DND-41 (cell line): Measurements from ENCODE around the gene SLC26A2.

ENCODE experiments used
- EZH2 ChIP-seq: IDR thresholded peaks from 3 replicates; pipeline ENCODE4 v1.6.1; 2012; ENCODE audit warnings: borderline replicate concordance, low read depth, mild to moderate bottlenecking, moderate library complexity, low read length, inconsistent platforms; ENCODE audit not compliant: severe bottlenecking
- TF ChIP-seq, protein P1 (sequence below): IDR thresholded peaks from 2 replicates; pipeline ENCODE4 v1.5.1; 2012; ENCODE audit warnings: borderline replicate concordance, low read length, moderate library complexity, mild to moderate bottlenecking; ENCODE audit not compliant: poor library complexity, severe bottlenecking; ENCODE audit errors: extremely low read depth

DNA sequence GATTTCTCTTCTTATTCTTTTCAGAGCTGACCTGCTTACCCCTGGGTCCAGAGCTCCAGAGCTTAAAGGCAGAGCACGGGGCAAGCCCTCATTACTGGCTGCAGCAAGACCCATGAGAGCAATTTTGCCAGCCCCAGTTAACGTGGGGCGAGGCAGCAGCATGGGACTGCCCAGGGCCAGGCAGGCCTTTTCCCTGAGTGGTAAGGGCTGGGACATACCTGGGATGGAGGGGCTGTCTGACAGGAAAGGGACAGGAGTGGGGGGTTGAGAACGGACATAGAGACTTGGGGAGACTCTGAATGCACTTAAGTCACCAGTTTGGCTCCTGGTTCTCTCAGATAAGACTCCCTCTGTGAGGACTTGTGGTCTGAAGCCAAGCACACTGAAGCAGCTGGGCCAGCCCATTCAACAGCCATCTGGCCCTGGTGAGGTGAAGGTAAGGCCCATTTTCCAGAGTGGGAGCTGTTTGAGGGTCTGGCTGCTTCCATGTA is 66.2 kb downstream of the SLC26A2 start:
- TF ChIP-seq, protein P1, sequence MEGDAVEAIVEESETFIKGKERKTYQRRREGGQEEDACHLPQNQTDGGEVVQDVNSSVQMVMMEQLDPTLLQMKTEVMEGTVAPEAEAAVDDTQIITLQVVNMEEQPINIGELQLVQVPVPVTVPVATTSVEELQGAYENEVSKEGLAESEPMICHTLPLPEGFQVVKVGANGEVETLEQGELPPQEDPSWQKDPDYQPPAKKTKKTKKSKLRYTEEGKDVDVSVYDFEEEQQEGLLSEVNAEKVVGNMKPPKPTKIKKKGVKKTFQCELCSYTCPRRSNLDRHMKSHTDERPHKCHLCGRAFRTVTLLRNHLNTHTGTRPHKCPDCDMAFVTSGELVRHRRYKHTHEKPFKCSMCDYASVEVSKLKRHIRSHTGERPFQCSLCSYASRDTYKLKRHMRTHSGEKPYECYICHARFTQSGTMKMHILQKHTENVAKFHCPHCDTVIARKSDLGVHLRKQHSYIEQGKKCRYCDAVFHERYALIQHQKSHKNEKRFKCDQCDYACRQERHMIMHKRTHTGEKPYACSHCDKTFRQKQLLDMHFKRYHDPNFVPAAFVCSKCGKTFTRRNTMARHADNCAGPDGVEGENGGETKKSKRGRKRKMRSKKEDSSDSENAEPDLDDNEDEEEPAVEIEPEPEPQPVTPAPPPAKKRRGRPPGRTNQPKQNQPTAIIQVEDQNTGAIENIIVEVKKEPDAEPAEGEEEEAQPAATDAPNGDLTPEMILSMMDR, result no peak
- no peak for TF ChIP-seq EZH2
